ENCODE data around the gene SLC35A1.

Gene SLC35A1

GRCh38 chr6:87551799-87552198 lies 79.0 kb downstream of the SLC35A1 start:
- no peak for TF ChIP-seq POLR2AphosphoS5 (IDR thresholded peaks at IDR 0.05; ENCODE audit: low read depth, low read length)
- no peak for TF ChIP-seq FOXP2 (optimal IDR thresholded peaks at IDR 0.05; ENCODE audit: borderline replicate concordance, extremely low read depth, extremely low read length, insufficient read depth)
- no peak for TF ChIP-seq TAF1 (IDR thresholded peaks at IDR 0.05; ENCODE audit: borderline replicate concordance, insufficient read depth, low read length)
- no peak for TF ChIP-seq REST (IDR thresholded peaks at IDR 0.05; ENCODE audit: insufficient read depth in 1 of 2, low read depth in 2 of 2, low read length in 2 of 2)
- TF ChIP-seq SIN3A (IDR thresholded peaks at IDR 0.05; ENCODE audit: borderline replicate concordance, insufficient read depth, low read length), result no peak

DNA sequence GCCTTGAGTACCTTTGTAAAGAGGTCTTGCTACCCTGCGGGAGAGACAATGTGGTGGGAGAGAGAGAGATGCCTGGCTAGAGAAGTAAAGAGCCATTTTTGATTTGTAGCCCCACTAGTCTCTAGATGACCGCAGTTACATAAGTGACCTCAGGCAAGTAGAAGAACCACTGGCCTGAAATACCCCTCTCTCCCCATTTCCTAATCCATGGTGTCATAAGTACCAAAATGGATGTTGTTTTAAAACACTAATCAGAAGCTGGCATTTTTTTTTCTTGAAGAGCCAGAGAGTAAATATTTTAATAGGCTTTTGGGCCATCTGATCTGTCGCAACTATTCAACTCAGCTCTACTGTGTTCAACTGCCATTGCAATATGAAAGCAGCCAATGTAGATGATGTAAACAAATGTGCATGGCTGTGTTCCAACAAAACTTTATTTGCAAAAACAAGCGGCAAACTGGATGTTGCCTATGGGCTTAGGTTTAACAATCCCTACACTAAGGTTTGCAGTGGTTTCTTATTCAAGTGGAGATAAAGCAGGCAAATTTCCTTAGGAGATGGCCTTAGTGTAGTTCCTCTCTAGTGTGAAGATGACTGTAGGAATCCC lies 80.5 kb downstream of the SLC35A1 start:
- TF ChIP-seq POLR2AphosphoS5 (IDR thresholded peaks at IDR 0.05; ENCODE audit: low read depth, low read length), result no peak
- no peak for TF ChIP-seq REST (IDR thresholded peaks at IDR 0.05; ENCODE audit: insufficient read depth in 1 of 2, low read depth in 2 of 2, low read length in 2 of 2)
- TF ChIP-seq FOXP2 (optimal IDR thresholded peaks at IDR 0.05; ENCODE audit: borderline replicate concordance, extremely low read depth, extremely low read length, insufficient read depth), result no peak

DNA sequence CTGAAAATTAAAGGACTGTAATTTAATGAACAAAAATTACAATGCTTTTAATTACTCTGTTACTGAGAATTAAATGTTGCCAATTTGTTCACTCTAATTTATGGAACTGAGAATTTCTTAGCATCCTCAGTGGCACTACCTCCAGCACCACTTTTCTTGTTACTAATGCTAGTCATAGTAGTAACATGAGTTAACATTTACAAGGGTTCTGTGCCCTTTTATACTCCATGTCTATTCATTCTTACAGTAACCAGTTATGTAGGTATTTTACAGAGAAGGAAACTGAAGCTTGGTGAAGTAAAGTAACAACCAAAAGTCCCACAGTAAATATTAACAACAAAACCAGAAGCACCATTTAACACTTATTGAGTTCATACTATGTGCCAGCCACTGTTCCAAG lies 82.7 kb downstream of the SLC35A1 start:
- TF ChIP-seq FOXP2 (optimal IDR thresholded peaks at IDR 0.05; ENCODE audit: borderline replicate concordance, extremely low read depth, extremely low read length, insufficient read depth) (no peak), SIN3A (IDR thresholded peaks at IDR 0.05; ENCODE audit: borderline replicate concordance, insufficient read depth, low read length) (no peak), POLR2AphosphoS5 (IDR thresholded peaks at IDR 0.05; ENCODE audit: low read depth, low read length) (no peak), TAF1 (IDR thresholded peaks at IDR 0.05; ENCODE audit: borderline replicate concordance, insufficient read depth, low read length) (no peak), REST (IDR thresholded peaks at IDR 0.05; ENCODE audit: insufficient read depth in 1 of 2, low read depth in 2 of 2, low read length in 2 of 2) (no peak)

GRCh38 chr6:87558446-87558845 lies 85.7 kb downstream of the SLC35A1 start:
- TF ChIP-seq POLR2AphosphoS5 (IDR thresholded peaks at IDR 0.05; ENCODE audit: low read depth, low read length), result no peak
- TF ChIP-seq TAF1 (IDR thresholded peaks at IDR 0.05; ENCODE audit: borderline replicate concordance, insufficient read depth, low read length), result no peak
- TF ChIP-seq SIN3A (IDR thresholded peaks at IDR 0.05; ENCODE audit: borderline replicate concordance, insufficient read depth, low read length), result no peak
- TF ChIP-seq REST (IDR thresholded peaks at IDR 0.05; ENCODE audit: insufficient read depth in 1 of 2, low read depth in 2 of 2, low read length in 2 of 2), result no peak
- TF ChIP-seq FOXP2 (optimal IDR thresholded peaks at IDR 0.05; ENCODE audit: borderline replicate concordance, extremely low read depth, extremely low read length, insufficient read depth), result no peak

GRCh38 chr6:87561017-87561416 lies 88.2 kb downstream of the SLC35A1 start:
- no peak for TF ChIP-seq FOXP2 (optimal IDR thresholded peaks at IDR 0.05; ENCODE audit: borderline replicate concordance, extremely low read depth, extremely low read length, insufficient read depth)

All from PFSK-1 (cell line).